OCI-LY3 (cell line): ENCODE measurements around the gene FLACC1.
"Not testable (repeated sequence)": the region's sequence is repeated elsewhere in the genome, so short reads cannot be mapped to it uniquely, and the experiment has no call there.

Experiments
- H2AFZ ChIP-seq: fragments of 200-600, 300-600 bp; shearing (Covaris generic); 2 replicates; pipeline ENCODE4 v1.6.0; 2014; ENCODE audit warnings: antibody characterized with exemption, low read depth, low read length
- H3K27ac ChIP-seq: fragments of 200-600, 300-600 bp; sonication (generic); 2 replicates; pipeline ENCODE4 v1.5.1; 2014; ENCODE audit warnings: mild to moderate bottlenecking, low read length, moderate library complexity, mixed read lengths
- H3K27me3 ChIP-seq: fragments of 200-600, 300-600 bp; sonication (generic); 2 replicates; pipeline ENCODE4 v1.6.1; 2014; ENCODE audit warnings: low read depth, low read length, mixed read lengths
- H3K36me3 ChIP-seq: fragments of 200-600, 300-600 bp; sonication (generic); replicated peaks from 2 replicates; pipeline ENCODE3; 2014; ENCODE audit warnings: low read depth, low read length, mixed read lengths
- H3K4me1 ChIP-seq: fragments of 300-600, 200-600 bp; sonication (generic); 2 replicates; pipeline ENCODE4 v1.6.1; 2014; ENCODE audit warnings: low read length, mixed read lengths
- H3K4me2 ChIP-seq: fragments of 200-600, 300-600 bp; sonication (generic); 2 replicates; pipeline ENCODE4 v1.6.1; 2014; ENCODE audit warnings: low read length, mixed read lengths
- H3K4me3 ChIP-seq: fragments of 300-600, 200-600 bp; sonication (generic); 2 replicates; pipeline ENCODE4 v1.5.1; 2014; ENCODE audit warnings: antibody characterized with exemption, mild to moderate bottlenecking, low read length, moderate library complexity
- H3K79me2 ChIP-seq: fragments of 300-600, 200-600 bp; shearing (Covaris generic); 2 replicates; pipeline ENCODE4 v1.6.1; 2014; ENCODE audit warnings: mild to moderate bottlenecking, low read length, mixed read lengths
- H3K9ac ChIP-seq: fragments of 300-600, 200-600 bp; shearing (Covaris generic); 2 replicates; pipeline ENCODE4 v1.6.0; 2014; ENCODE audit warnings: mild to moderate bottlenecking, low read length, moderate library complexity
- H3K9me3 ChIP-seq: fragments of 200-600, 300-600 bp; shearing (Covaris generic); 2 replicates; pipeline ENCODE4 v1.6.1; 2014; ENCODE audit warnings: low read length, mixed read lengths; ENCODE audit not compliant: insufficient read depth
- H4K20me1 ChIP-seq: fragments of 200-600, 300-600 bp; sonication (generic); 2 replicates; pipeline ENCODE4 v1.6.1; 2016; ENCODE audit warnings: low read length, mixed read lengths; ENCODE audit not compliant: insufficient read depth
- CTCF ChIP-seq: fragments of 200-600, 300-600 bp; sonication (generic); IDR thresholded peaks from 2 replicates; pipeline ENCODE4 v1.5.1; 2014; ENCODE audit warnings: antibody characterized with exemption, low read length, low read depth
- EZH2phosphoT487 ChIP-seq: fragments of 200-600 bp; shearing (Covaris generic); IDR thresholded peaks from 2 replicates; pipeline ENCODE4 v1.6.1; 2018; ENCODE audit warnings: antibody characterized with exemption, mixed run types, low read depth

FLACC1 gene

GRCh38 chr2:201383136-201383535, 26.0 kb upstream of the FLACC1 start:
- Histone ChIP-seq H3K9me3 (no peaks in the 10 kb centered on the region), H4K20me1 (no peaks in the 10 kb centered on the region), H3K4me2 (no peak overlapping the region), H3K4me1 (no peaks in the 10 kb centered on the region), H3K36me3 (peaks cover 14% of the 10 kb centered on the region), H2AFZ (no peak overlapping the region), H3K79me2 (no peaks in the 10 kb centered on the region), H3K4me3 (no peak overlapping the region), H3K9ac (no peak overlapping the region), H3K27me3 (no peaks in the 10 kb centered on the region), H3K27ac (no peak overlapping the region)
- TF ChIP-seq EZH2phosphoT487: no peak
- no peak for TF ChIP-seq CTCF

- Histone ChIP-seq H4K20me1 (no peaks in the 10 kb centered on the region), H3K9me3 (no peaks in the 10 kb centered on the region), H3K36me3 (peaks cover 14% of the 10 kb centered on the region), H3K4me1 (no peaks in the 10 kb centered on the region), H3K9ac (no peak overlapping the region), H3K4me2 (no peak overlapping the region), H3K27me3 (no peaks in the 10 kb centered on the region), H2AFZ (no peak overlapping the region), H3K27ac (no peak overlapping the region), H3K79me2 (no peaks in the 10 kb centered on the region), H3K4me3 (no peak overlapping the region)
- TF ChIP-seq EZH2phosphoT487 (no peak), CTCF (no peak)
Measured at GRCh38 chr2:201378496-201379397, 21.6 kb upstream of the FLACC1 start.

GRCh38 chr2:201377218-201377617, 20.1 kb upstream of the FLACC1 start:
- no peak overlapping the region for H3K4me2 ChIP-seq
- no peaks in the 10 kb centered on the region for H3K27me3 ChIP-seq
- H4K20me1 ChIP-seq: no peaks in the 10 kb centered on the region
- H3K4me1 ChIP-seq: no peaks in the 10 kb centered on the region
- no peak overlapping the region for H3K27ac ChIP-seq
- H3K36me3 ChIP-seq: peaks cover 8% of the 10 kb centered on the region
- H3K4me3 ChIP-seq: no peak overlapping the region
- H3K9me3 ChIP-seq: no peaks in the 10 kb centered on the region
- H3K9ac ChIP-seq: no peak overlapping the region
- TF ChIP-seq EZH2phosphoT487: no peak
- no peak for TF ChIP-seq CTCF
- H3K79me2 ChIP-seq: no peaks in the 10 kb centered on the region
- H2AFZ ChIP-seq: no peak overlapping the region

GRCh38 chr2:201369775-201370174, 12.6 kb upstream of the FLACC1 start:
- Histone ChIP-seq H3K4me3 (no peak overlapping the region), H3K79me2 (no peaks in the 10 kb centered on the region), H3K27me3 (no peaks in the 10 kb centered on the region), H3K9me3 (no peaks in the 10 kb centered on the region), H3K36me3 (no peaks in the 10 kb centered on the region), H3K4me2 (no peak overlapping the region), H4K20me1 (no peaks in the 10 kb centered on the region), H2AFZ (no peak overlapping the region), H3K27ac (no peak overlapping the region), H3K4me1 (no peaks in the 10 kb centered on the region), H3K9ac (no peak overlapping the region)
- TF ChIP-seq CTCF: no peak
- no peak for TF ChIP-seq EZH2phosphoT487

GRCh38 chr2:201369318-201369717, 12.2 kb upstream of the FLACC1 start:
- H3K9ac ChIP-seq, H3K4me3 ChIP-seq, H3K36me3 ChIP-seq, H3K27ac ChIP-seq, H3K27me3 ChIP-seq, H3K9me3 ChIP-seq, H4K20me1 ChIP-seq, H3K79me2 ChIP-seq, H3K4me1 ChIP-seq, H2AFZ ChIP-seq, H3K4me2 ChIP-seq: not testable (repeated sequence)
